Measurements from ENCODE around the gene KIAA0825. TPM values are rescaled to one million over a fixed set of nuclear protein-coding genes. Genes with fewer than 3 reads are reported as not detected.

KIAA0825 gene
- polyA plus RNA-seq, 1 of the 3 experiments (the other 2 are of a cell fraction) = 0.61 TPM

- H3K9me2 ChIP-seq = no peaks in the 10 kb centered on the region
- no peak overlapping the region for H3K9ac ChIP-seq
- H3K27me3 ChIP-seq (ENCODE audit: insufficient read depth) = no peaks in the 10 kb centered on the region
- no peaks in the 10 kb centered on the region for H3K36me3 ChIP-seq (replicated peaks in 1 of 2; ENCODE audit: control insufficient read depth in 1 of 2, insufficient read depth in 2 of 2, low read length in 1 of 2)
- POLR2A ChIA-PET = no interaction called here
- no peak overlapping the region for H2AFZ ChIP-seq (ENCODE audit: low read depth)
- H3K4me1 ChIP-seq (ENCODE audit: control insufficient read depth in 1 of 2, insufficient read depth in 2 of 2, low read depth in 1 of 2, low read length in 1 of 2) = no peaks in the 10 kb centered on the region
- CTCF ChIA-PET = no interaction called here
- no peaks in the 10 kb centered on the region for H3K9me3 ChIP-seq
- DNase-seq = no peak
- no peaks in the 10 kb centered on the region for H3F3A ChIP-seq (replicated peaks; ENCODE audit: insufficient read depth)
- TF ChIP-seq MAX (IDR thresholded peaks at IDR 0.05; ENCODE audit: low read depth) (no peak), FOXM1 (IDR thresholded peaks at IDR 0.05; ENCODE audit: low read depth) (no peak), EZH2phosphoT487 (IDR thresholded peaks at IDR 0.05; ENCODE audit: borderline replicate concordance, low read depth) (no peak), USF1 (IDR thresholded peaks at IDR 0.05; ENCODE audit: borderline replicate concordance, low read depth) (no peak), USF2 (IDR thresholded peaks at IDR 0.05; ENCODE audit: borderline replicate concordance, low read depth, low read length) (no peak), IRF3 (IDR thresholded peaks at IDR 0.05; ENCODE audit: low read depth, low read length) (no peak), CHD2 (IDR thresholded peaks at IDR 0.05; ENCODE audit: low read length, partially characterized antibody) (no peak), NFIC (IDR thresholded peaks at IDR 0.05; ENCODE audit: borderline replicate concordance) (no peak), YY1 (IDR thresholded peaks at IDR 0.05; ENCODE audit: low read depth) (no peak), RXRA (IDR thresholded peaks at IDR 0.05; ENCODE audit: borderline replicate concordance, low read depth) (no peak), GABPA (IDR thresholded peaks at IDR 0.05; ENCODE audit: low read depth) (no peak), CTCF (IDR thresholded peaks at IDR 0.05) (no peak), TEAD4 (IDR thresholded peaks at IDR 0.05; ENCODE audit: borderline replicate concordance, insufficient read depth) (no peak), SIN3A (IDR thresholded peaks at IDR 0.05; ENCODE audit: borderline replicate concordance, low read depth, low read length) (no peak)
- H3K4me3 ChIP-seq (ENCODE audit: low read depth in 2 of 2, low read length in 1 of 2) = no peak overlapping the region
- no peaks in the 10 kb centered on the region for H3K79me2 ChIP-seq (ENCODE audit: insufficient read depth)
- H3K27ac ChIP-seq (ENCODE audit: low read depth in 2 of 2, low read length in 1 of 2) = no peak overlapping the region
- H4K20me1 ChIP-seq (ENCODE audit: insufficient read depth) = no peaks in the 10 kb centered on the region
- H3K4me2 ChIP-seq = no peak overlapping the region
Measured at GRCh38 chr5:94423411-94423810, 195.0 kb downstream of the KIAA0825 start.
